ENCODE results near the gene CHMP2A. TPM values are rescaled to one million over a fixed set of nuclear protein-coding genes. Genes with fewer than 3 reads are reported as not detected.

CHMP2A gene
- total RNA-seq, 1 donor = 111 TPM

GRCh38 chr19:58551577-58552471, 3.1 kb downstream of the CHMP2A start:
- no peak for TF ChIP-seq CTCF (IDR thresholded peaks at IDR 0.05; ENCODE audit: insufficient read depth, low read depth, low read length)
- no peak overlapping the region for H3K4me3 ChIP-seq (ENCODE audit: low read depth, low read length)
- no peak for DNase-seq (ENCODE audit: low read depth)

GRCh38 chr19:58551123-58551497, 3.8 kb downstream of the CHMP2A start:
- H3K4me3 ChIP-seq (ENCODE audit: low read depth, low read length) = no peak overlapping the region
- DNase-seq (ENCODE audit: low read depth) = no peak
- TF ChIP-seq CTCF (IDR thresholded peaks at IDR 0.05; ENCODE audit: insufficient read depth, low read depth, low read length) = no peak

- no peak for DNase-seq (ENCODE audit: low read depth)
- no peak overlapping the region for H3K4me3 ChIP-seq (ENCODE audit: low read depth, low read length)
- no peak for TF ChIP-seq CTCF (IDR thresholded peaks at IDR 0.05; ENCODE audit: insufficient read depth, low read depth, low read length)
Measured at GRCh38 chr19:58550362-58551122, 4.4 kb downstream of the CHMP2A start.

- no peak overlapping the region for H3K4me3 ChIP-seq (ENCODE audit: low read depth, low read length)
- no peak for DNase-seq (ENCODE audit: low read depth)
- TF ChIP-seq CTCF (IDR thresholded peaks at IDR 0.05; ENCODE audit: insufficient read depth, low read depth, low read length) = no peak
Measured at GRCh38 chr19:58549664-58550361, 5.1 kb downstream of the CHMP2A start.

- DNase-seq (ENCODE audit: low read depth) = no peak
- no peak for TF ChIP-seq CTCF (IDR thresholded peaks at IDR 0.05; ENCODE audit: insufficient read depth, low read depth, low read length)
- H3K4me3 ChIP-seq (ENCODE audit: low read depth, low read length) = no peak overlapping the region
Measured at GRCh38 chr19:58548859-58549663, 5.8 kb downstream of the CHMP2A start.

Measured in fibroblast of villous mesenchyme (primary cell).